Hematopoietic multipotent progenitor cell treated with erythropoietin and hydrocortisone succinate and interleukin-3 and kit ligand, for 8 days (in vitro differentiated cells): ENCODE data around the gene SLC26A3.

ENCODE experiments used
- DNase-seq: peaks from one replicate; pipeline ENCODE4 v3.0.0-alpha.2; 2015

The SLC26A3 gene

GRCh38 chr7:107815254-107815882 lies 12.3 kb upstream of the SLC26A3 start:
- no peak for DNase-seq

GRCh38 chr7:107813524-107813923 lies 10.5 kb upstream of the SLC26A3 start:
- DNase-seq, result no peak

GRCh38 chr7:107811934-107812333 lies 8.9 kb upstream of the SLC26A3 start:
- DNase-seq, result no peak

GRCh38 chr7:107810626-107811025 lies 7.6 kb upstream of the SLC26A3 start:
- no peak for DNase-seq

- no peak for DNase-seq
Observed at GRCh38 chr7:107809179-107809578, 6.2 kb upstream of the SLC26A3 start.

GRCh38 chr7:107799647-107800264 lies 3.3 kb downstream of the SLC26A3 start:
- no peak for DNase-seq

GRCh38 chr7:107792364-107792763 lies 10.7 kb downstream of the SLC26A3 start:
- DNase-seq, result no peak

GRCh38 chr7:107789647-107790046 lies 13.4 kb downstream of the SLC26A3 start:
- no peak for DNase-seq

GRCh38 chr7:107788662-107789061 lies 14.4 kb downstream of the SLC26A3 start:
- no peak for DNase-seq

- no peak for DNase-seq
Observed at GRCh38 chr7:107788216-107788615, 14.8 kb downstream of the SLC26A3 start.

- DNase-seq, result no peak
Observed at GRCh38 chr7:107785926-107786325, 17.1 kb downstream of the SLC26A3 start.

GRCh38 chr7:107785170-107785569 lies 17.9 kb downstream of the SLC26A3 start:
- DNase-seq, result no peak

GRCh38 chr7:107783648-107784047 lies 19.4 kb downstream of the SLC26A3 start:
- no peak for DNase-seq

- no peak for DNase-seq
Observed at GRCh38 chr7:107782374-107782773, 20.6 kb downstream of the SLC26A3 start.

- DNase-seq, result peak; percentile 47
Observed at GRCh38 chr7:107779647-107780099, 23.4 kb downstream of the SLC26A3 start.

GRCh38 chr7:107778283-107778682 lies 24.7 kb downstream of the SLC26A3 start:
- DNase-seq, result no peak

GRCh38 chr7:107777702-107778101 lies 25.3 kb downstream of the SLC26A3 start:
- no peak for DNase-seq

GRCh38 chr7:107773027-107773426 lies 30.0 kb downstream of the SLC26A3 start:
- no peak for DNase-seq

GRCh38 chr7:107768263-107768662 lies 34.8 kb downstream of the SLC26A3 start:
- DNase-seq, result no peak

- DNase-seq, result no peak
Observed at GRCh38 chr7:107767391-107767790, 35.6 kb downstream of the SLC26A3 start.

GRCh38 chr7:107758667-107759066 lies 44.4 kb downstream of the SLC26A3 start:
- DNase-seq, result no peak

- no peak for DNase-seq
Observed at GRCh38 chr7:107754642-107755041, 48.4 kb downstream of the SLC26A3 start.

- no peak for DNase-seq
Observed at GRCh38 chr7:107751113-107751512, 51.9 kb downstream of the SLC26A3 start.

GRCh38 chr7:107746006-107746405 lies 57.0 kb downstream of the SLC26A3 start:
- no peak for DNase-seq

- DNase-seq, result no peak
Observed at GRCh38 chr7:107744345-107744750, 58.7 kb downstream of the SLC26A3 start.
